ENCODE results near the gene SEC14L3.
"Not testable (repeated sequence)": the region's sequence is repeated elsewhere in the genome, so short reads cannot be mapped to it uniquely, and the experiment has no call there.

GRCh38 chr22:30451488-30451887 is 20.3 kb downstream of the SEC14L3 start:
- TF ChIP-seq CTCF, POLR2A, EP300 (IDR thresholded peaks at IDR 0.05): not testable (repeated sequence)

Data from ovary (tissue), 3 donors.